ENCODE results near the gene SORCS2.
"Not testable (repeated sequence)": the region's sequence is repeated elsewhere in the genome, so short reads cannot be mapped to it uniquely, and the experiment has no call there.

SORCS2 gene

DNA sequence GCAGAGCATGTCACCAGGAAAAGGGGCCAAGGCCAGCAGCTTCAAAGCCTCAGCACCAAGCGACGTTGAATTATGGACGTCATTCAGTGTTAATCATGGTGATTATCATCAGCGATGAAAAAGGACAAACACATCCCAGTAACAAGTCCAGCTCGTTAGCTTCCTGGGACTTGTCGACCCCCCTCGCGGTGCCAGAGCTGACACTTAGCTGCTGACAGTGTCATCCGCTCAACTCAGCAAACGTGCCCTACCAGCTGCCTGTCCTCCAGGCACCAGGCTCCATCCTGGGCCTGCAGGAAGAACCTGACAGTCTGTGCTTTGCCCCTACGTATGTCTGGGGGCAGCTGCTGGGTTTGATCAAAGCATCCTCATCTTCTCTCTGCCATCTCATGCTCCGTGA lies 379.4 kb downstream of the SORCS2 start:
- no peak for DNase-seq

DNA sequence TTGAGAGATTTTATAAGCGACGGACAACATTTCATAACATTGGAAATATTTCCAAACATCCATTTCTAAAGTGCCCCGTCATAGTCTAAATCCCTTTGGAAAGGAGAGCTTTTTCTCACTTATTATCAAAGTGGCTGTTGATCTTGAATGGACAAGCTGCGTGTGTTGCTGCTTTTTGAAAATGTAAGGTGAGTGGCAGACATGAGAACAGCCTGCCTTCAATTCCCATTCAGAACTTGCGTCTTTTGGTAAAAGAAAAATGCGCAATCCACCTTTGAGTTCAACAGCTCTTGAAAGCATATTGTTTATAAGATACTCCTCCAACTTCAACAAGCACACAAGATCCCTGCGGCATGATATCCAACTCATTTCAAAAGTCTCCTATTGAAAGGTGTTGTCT lies 380.6 kb downstream of the SORCS2 start:
- no peak for DNase-seq

DNA sequence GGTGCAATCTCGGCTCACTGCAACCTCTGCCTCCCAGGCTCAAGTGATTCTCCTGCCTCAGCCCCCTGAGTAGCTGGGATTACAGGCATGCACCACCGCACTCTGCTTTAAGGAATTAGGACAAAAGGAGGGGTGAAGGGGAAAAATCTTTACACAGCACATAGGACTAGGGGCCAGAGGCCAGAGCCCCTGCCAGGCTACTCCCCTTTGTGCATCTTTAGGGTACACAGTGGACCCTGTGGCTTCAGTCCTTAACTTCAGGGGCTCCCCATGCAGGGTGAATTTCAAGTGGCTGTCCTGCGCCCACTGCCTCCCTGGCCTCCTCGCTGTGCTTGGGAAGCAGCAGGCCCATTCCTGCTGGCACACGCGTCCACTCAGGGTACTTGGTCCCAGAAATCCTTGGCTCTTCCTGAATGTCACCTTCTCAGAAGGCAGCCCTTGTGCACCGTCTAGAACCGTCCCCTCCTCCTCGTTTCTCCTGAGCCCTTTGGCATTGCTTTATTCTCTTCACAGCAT lies 381.3 kb downstream of the SORCS2 start:
- DNase-seq: no peak

DNA sequence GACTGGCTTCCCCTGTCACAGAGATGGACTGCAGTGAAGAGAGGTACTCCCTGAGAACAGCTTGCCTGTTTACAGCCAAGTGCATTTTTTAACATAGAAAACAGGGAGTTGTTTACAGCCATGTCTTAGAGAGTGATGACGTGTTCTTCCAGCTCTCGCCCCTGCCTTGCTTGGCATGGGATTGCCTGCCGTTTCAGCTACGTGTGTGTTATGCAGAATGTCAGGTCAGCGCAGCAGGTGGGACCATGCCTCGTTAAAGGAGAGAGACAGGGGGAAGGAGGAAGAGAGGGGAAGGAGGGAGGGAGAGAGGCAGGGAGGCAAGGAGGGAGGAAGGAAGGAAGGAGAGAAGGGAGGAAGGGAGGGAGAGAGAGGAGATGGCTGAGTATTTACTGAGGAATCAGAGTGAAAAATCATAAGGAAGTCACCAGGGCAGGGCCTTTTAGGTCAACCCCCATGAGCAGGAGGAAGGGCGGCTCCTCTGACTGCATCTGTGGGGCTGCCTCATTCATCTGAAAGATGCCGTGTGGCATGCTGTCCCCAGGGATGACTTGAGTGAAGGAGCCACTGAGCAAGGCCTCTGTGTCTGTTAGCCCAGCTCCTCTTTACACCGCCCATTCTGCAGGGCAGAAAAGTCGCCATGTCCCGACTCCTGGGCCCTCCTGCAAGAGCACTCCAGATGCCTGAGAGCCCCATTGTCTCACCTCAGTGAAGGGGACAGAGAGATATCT lies 382.1 kb downstream of the SORCS2 start:
- DNase-seq: no peak

DNA sequence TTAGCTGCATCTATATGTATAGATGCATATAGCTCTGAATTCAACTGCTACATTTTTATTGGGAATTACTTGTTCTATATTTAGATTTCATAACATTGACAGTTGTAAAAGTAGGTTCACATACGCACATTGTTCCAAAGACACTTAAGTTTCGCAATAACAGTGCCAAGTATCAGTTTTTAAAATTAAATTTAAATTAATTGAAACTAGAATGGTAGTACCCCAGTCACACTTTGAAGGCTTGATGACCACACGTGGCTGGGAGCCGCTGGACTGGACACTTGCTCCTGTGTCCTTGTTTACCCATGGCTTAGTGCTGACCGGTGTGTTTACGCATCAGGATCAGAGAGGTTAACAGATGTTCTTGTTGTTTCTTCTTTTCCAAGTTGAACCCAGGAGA lies 383.1 kb downstream of the SORCS2 start:
- no peak for DNase-seq

DNA sequence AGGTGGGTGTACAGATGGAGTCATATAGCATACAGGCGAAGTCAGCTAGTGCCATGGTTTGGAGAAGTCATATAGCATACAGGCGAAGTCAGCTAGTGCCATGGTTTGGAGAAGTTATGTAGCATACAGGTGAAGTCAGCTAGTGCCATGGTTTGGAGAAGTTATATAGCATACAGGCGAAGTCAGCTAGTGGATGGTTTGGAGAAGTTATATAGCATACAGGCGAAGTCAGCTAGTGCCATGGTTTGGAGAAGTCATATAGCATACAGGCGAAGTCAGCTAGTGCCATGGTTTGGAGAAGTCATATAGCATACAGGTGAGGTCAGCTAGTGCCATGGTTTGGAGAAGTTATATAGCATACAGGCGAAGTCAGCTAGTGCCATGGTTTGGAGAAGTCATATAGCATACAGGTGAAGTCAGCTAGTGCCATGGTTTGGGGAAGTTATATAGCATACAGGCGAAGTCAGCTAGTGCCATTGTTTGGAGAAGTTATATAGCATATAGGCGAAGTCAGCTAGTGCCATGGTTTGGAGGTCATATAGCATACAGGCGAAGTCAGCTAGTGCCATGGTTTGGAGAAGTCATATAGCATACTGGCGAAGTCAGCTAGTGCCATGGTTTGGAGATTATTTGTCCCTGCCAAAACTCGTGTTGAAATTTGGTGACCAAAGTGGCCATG lies 385.2 kb downstream of the SORCS2 start:
- not testable (repeated sequence) for DNase-seq

DNA sequence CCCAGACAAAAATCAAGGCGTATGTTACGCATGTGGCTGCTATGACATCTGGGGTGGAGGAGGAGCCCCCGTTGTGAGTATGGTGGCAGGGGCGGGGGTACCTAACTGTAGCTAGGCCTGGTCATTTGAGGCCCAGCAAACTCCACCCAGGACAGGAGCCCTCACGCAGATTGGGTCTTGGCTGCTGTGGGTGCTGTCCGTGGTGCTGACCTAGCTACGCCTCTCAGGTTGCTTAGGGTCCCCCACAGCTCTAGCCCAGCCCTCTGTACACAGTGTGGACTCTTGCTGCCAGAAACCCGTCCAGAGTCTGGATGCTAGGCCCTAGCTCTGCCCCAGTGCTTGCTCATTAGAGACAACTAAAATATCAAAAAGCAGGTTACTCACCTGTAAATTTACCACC lies 389.1 kb downstream of the SORCS2 start:
- no peak for DNase-seq

DNA sequence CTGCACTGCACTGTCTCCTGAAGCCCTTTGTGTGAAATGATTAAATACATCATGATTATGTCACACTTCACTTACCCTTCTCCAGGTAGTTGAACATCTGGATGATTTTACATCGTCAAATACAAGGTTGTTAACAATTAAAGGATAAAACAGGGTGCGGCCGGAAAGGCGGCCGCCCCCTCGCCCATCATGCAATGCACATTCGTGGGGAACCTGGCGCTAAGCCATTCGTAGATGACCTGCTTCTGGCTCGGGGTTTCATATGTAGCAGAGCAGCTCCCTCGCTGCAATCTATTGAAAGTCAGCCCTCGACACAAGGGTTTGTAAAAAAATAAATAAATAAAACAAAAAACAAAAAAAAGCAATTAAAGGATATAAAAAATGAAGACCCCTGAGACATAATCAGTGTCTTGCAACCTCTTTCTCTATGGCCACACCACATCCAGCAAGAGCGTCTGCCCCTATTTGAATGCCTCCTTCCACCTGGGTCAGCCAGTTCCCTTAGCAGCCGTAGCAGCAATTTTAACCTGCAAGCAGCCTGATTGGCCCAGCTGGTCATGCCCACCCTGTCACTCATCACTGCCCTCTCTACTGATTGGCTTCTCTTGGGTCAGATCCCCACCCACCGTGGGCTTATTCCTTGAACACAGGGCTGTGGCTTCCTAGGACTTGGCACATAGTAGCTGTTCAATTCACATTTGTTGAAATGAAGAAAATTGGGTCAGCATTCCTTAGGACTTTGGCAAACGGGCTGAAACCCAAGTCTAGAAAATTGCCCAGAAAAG lies 390.2 kb downstream of the SORCS2 start:
- DNase-seq: no peak

DNA sequence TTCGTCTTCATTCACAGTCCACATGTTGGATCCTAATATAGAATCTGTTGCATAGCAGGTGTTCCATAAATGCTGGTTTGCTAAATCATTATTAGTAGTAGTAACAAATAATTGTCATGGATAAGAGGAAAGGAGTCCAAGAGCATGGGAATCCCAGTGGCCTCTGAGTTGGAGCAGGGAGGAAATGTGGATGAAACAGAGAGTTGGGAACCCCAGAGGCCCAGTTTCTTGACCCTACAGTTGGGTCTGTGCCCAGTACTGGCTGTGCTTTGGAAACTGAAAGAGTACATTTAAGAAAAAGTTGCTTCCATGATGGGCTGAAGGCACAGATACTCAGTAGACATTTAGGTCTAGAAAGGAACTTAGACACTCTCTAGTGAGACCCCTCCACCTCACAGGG lies 391.8 kb downstream of the SORCS2 start:
- DNase-seq: no peak

DNA sequence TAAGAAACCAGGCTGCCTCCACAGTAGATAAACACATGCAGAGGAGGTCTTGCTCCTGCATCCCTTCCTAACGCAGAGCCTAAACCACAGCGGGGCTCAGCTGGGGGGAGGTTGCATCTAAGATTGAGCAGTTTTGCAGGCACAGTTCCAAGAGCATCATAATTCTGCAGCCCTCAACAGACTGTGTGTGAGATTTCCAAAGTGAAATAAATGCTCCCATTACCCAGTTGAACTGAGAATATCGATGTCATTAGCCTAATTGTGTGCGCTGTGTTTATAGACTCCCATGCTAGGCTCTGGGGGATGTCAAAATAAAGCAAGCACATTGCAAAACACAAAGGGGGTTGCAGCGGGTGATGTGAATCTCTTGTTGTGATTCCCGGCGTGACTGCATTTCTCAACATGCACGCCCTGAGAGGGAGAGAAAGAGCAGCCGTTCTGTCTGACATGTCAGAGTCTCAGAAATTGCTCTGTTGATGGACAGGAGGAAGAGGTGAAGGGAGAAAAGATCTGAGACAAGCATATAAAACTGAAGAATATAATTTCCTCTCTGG lies 392.3 kb downstream of the SORCS2 start:
- DNase-seq: no peak

DNA sequence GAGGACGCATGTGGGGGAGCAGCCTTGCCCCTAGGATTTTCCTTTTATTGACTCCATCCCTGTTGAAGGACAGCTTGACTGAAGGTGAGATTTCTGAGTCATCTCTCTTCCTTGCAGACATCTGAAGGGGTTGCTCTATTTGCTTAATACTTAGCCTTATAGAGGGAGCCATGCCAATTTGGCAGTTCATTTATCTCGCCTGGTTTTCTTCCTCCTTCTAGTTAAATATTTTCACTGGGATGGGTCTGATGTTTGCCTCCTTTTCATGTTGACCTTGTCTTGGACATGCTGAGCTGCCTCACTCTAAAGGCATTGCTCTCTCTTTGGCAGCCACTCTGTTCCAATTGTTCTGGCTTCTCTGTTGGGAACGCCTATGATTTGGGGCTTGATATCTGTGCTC lies 393.4 kb downstream of the SORCS2 start:
- no peak for DNase-seq

DNA sequence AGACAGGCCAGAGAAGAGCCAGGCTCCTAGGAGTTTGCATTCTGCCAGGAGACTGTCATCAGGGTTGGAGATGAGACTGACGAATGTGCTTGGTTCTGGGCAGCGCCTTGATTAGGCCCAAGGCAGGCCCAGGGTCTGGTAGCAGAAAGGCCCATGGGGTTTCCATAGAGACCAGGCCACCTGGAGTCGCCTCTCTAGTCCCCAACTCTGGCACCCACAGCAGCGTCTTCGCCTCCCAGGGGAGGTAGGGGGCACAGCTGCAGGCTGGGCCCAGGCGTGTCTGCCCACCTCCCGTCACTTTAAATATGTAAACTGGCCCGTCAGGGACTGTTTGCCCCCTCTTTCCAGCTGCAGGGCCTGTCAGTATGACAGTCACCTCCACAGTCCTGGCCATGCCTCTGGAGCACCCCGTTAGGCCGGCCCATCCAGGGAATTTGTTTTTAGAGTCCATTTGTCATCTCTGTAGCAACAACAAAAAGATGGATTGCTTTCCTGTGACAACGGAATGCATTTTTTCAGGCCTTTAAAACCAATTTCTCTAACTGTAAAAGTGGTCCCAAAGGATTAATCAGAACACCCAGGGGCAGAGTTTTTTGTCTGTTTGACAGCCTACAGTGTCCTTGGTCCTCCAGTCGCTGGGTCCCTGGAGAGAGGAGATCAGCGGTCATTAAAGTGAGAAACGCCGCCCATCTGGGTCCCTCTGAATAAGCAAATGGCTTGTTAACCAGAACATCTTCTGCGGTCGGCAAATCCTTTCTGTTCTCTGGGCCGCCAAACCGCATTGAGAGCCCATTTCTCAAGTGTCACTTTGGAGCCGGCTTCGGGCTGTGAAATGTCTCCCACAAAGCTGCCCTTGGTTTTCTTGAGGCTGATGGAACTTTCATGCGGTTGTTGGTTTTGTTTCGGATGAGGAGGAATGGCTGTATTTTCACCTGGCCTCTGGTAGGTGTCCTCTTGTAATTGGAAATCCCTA lies 395.4 kb downstream of the SORCS2 start:
- DNase-seq: no peak

DNA sequence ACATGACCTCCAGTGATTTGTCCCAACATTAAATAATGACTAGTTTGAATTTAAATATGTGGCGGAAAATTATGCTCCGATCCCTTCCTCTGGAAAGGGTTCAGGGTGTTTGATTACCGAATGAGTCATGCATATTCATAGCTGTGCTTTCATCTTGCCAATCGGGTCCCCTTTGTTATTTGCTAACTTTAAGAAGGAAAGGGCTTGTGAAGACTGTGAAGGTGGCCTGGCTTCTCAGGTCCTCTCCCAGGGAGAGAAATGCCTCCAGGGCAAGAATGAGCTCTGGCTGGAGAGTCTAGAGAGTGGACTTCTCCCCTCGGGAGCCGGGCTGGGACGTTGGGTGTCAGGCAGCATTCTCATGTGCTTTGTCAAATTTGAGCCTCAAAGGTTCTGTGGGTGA lies 397.9 kb downstream of the SORCS2 start:
- DNase-seq: no peak

DNA sequence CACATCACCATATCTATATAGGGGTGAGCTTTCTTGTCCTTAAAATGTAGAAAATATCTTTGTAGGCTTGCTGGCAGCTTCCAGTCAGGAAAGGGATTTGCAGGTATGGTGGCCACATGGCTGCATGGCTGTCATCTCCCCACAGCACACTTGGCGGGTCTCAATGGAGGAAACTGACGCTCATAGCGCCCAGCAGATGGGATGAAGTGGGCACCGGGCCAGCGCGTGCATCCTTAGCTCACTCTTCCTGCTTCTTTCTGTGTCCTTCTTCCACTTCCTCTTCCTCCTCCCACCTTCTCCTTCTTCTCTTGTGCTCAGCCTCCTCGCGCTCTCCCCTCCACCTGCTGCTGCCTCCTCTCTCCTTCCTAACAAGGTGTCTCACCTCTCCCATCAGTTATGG lies 398.6 kb downstream of the SORCS2 start:
- DNase-seq: no peak

DNA sequence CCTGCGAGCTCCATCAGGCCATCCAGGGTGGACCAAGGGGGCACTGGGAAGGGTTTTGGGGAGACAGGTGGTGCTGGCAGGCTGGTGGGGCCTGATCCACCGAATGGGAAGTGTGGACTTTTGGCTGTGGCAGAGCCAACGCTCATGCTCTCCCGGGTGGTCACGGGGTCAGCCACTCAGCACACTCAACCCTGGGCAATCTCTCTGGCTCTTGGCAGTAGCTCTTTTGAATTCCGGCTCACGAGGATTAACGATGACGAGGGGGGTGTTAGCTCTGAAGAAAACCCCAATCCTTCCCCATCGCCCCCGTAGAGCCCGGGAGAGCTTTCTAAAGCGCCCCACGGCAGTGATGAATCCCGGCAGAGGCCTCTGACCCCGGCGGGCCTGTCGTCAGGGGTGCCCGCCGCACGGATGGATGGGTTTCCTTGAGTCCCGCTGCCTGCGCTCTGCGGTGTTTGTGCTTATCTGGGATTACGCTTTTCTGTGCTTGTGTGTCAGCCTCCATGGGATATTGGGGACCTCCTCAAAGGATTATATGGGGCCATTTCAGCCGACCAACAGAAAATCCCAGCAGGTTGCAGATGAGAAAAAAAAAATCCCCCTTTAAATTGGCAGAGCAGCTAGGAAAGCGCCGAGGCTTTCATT lies 399.2 kb downstream of the SORCS2 start:
- DNase-seq: no peak

DNA sequence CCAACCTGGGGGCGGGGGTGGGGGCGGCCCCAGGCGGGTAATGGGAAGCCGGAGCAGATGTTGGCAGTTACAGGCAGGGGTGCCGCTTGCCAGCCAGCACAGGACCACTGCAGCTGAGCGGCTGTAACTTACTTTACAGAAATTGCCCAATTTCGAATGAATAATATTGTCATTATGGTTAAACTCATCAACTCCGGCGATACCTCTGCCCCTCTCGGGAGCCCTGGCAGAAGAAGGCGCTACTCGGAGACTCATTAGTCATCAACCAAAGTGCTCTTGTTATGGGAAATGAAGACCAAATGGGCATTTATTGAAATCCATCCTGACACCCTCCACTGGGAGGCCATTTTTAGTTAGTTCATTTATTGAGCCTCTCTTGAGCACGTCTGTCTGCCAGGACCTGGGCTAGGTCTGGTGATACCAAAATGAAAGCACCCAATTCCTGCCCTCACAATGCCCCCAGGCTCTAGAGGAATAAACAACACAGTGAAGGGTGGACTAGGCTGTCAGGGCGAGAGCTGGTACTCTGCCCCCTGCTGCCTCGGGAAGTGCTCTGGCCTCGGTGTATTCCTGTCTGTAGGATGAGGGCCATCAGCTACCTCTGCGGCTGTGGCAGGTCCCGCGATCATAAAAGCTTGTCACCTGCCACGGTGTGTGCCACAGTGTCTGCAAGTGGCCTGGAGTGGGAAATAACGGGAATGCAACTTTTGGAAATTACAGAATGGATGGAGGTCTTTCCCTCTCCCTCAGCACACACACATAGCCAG lies 401.5 kb downstream of the SORCS2 start:
- no peak for DNase-seq

DNA sequence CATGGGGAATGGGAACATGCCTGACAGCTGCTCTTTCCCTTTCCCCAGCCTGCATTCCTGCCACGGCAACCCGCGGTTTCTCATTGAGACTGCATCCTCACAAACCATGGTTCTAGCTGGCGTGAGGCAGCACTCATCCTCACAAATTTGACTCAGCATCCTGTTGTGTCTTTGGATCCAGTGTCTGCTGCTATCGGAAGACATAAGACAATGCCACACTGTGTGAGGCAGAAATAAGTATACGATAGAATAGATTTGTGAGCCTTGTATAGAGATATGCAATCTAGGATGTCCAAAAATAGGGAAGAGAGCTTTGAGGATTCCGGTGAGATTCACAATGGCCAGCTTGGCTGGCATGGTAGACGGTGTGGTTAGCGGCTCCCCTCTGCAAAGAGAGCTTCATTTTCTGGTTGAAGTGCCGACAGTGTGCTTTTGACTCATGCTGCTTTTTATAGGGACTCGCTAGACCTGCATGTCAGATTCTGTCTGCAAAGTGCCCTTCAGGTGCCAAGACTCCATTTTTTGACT lies 403.7 kb downstream of the SORCS2 start:
- DNase-seq: no peak

DNA sequence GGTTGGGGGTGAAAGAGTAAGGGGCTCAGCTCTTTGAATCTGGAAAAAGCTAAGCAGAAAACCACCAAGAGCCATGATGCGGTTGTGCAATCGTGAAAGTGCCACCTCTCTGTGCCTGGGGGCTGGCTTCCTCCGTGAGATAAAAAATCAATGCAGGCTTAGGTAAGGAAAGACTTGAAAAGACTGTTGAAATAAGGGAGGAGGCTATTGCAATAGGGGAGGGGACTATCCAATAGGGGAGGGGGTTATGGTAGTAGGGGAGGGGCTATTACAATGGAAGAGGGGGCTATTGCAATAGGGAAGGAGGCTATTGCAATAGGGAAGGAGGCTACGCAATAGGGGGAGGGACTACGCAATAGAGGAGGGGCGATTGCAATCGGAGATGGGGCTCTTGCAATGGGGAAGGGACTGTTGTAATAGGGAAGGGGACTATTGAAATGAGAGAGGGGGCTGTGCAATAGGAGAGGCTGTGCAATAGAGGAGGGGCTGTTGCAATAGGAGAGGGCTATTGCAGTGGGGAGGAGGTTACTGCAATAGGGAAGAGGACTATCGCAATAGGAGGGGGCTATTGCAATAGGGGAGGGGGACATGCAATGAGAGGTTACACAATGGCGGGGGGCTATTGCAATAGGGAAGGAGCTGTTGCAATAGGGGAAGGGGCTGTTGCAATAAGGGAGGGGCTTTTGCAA lies 404.7 kb downstream of the SORCS2 start:
- no peak for DNase-seq

DNA sequence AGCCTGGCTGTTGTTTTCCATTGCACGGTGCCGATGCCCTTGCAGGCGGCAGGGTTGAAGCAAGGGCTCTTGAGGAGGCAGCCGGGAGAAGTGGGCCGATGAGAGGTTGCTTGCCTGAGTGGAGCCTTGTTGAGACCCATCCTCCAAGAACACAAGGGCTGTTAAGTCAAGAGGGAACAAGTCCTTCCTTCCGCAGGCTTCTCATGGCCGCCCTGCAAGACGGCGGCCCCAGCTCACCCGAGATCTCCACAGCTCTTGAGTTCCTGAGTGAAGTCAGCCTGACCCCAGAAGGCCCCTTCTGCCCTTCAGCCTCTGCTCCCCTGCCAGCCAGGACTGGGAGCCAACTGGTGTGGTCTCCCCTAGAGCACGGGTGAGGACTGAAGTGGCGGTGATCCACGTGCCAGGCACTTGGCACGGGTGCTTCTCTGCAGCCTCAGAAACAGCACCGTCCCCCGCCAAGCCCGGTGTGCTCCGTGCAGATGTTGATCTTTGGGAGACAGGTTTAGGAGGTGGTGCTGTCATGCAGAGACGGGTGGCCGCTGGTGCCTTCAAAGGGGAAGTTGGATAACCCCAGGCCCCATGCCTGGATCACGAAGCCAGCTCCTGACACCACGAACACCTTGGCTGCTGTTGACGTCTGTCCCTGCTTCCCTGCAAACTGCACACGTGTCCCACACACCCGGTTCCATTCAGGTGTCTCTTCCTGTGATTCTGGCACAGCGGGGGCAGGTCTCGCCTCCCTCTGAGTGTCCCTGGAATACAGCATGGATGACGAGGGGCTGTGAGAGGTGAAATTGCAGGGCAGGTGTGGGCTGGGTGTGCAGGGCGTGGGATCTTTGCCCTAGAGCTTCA lies 406.8 kb downstream of the SORCS2 start:
- no peak for DNase-seq

All from activated gamma-delta T cell treated with Interleukin-2 at 50 U/mL for 16 hours (primary cell).